Activated CD4-positive, CD25-positive, alpha-beta regulatory T cell (primary cell): ENCODE results near the gene GSG1L2.

ENCODE experiments used
- DNase-seq, 4 experiments: peaks; one replicate each; lab custom pipeline; 2025; lab: John Stamatoyannopoulos, UW

Gene GSG1L2

DNA sequence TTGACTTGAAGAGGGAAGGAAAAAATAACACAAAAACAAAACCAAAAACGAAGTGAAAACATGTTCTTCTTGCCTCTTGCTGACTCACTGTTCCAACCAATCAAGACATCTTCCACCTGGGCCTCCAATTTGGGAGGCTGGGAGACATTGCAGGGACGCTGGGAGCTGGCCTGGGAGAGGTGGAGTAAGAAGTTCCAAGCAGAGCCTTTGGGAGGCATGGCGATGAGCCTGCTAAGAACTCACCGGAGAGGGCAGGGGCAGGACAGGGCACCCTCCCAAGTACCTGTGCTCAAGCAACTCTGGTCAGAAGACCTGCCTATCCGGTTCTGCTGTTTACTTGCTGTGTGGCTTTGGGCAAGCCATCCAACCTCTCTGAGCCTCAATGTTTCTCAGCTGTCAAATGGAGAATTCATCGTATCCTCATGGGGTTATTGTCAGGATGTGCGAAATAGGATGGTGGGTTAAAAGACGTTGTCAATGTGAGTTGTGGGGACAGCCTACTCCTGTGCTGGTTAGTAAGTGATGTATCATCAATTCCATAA is 3.0 kb upstream of the GSG1L2 start:
- DNase-seq, result no peak

GRCh38 chr17:9824094-9824493 is 2.2 kb upstream of the GSG1L2 start:
- no peak for DNase-seq

DNA sequence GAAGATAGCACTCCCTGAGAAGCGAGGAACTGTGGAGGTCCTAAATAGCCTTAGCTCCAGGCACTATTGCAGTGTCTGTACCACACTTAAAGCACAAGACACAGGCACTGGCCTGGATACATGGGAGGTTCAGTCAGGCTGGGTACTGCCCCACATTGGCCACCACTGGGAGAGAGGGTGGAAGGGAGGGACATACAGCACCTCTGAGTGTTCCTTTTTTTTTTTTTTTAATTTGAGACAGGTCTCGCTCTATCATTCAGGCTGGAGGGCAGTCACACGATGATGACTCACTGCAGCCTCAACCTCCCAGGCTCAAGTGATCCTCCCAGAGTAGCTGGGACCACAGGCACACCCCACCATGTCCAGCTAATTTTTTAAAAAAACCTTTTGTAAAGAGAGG is 1.4 kb downstream of the GSG1L2 start:
- DNase-seq, result no peak

DNA sequence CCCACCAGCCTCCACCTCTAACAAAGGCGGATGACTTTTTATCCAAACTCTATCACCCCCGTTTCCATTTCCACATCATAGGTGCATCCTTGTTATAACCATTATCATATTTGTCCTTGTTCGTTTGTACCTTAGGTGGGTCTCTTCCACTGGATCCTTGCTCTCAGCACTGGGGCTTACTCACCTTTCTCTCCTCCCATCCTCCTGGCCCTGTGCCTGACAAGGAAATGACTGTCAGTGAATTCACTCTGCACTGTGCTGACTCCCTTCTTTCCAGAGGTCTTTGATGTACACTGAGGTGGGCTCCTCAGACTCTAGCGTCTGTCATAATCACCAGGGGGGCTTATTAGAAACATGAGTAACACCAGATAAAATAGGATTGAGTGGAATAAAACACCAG is 3.1 kb downstream of the GSG1L2 start:
- no peak for DNase-seq

GRCh38 chr17:9817086-9817485 is 4.8 kb downstream of the GSG1L2 start:
- no peak for DNase-seq

DNA sequence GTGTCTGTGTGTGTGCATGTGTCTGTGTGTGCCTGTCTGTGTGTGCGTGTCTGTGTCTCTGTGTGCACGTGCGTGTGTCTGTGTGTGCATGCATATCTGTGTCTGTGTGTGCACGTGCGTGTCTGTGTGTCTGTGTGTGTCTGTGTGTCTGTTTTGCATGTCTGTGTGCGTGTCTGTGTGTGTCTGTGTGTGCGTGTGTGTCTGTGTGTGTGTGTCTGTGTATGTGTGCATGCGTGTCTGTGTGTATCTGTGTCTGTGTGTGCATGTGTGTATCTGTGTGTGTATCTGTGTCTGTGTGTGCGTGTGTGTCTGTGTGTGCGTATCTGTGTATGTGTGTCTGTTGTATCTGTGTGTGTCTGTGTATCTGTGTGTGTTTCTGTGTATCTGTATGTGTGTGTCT is 5.4 kb downstream of the GSG1L2 start:
- DNase-seq, result no peak

DNA sequence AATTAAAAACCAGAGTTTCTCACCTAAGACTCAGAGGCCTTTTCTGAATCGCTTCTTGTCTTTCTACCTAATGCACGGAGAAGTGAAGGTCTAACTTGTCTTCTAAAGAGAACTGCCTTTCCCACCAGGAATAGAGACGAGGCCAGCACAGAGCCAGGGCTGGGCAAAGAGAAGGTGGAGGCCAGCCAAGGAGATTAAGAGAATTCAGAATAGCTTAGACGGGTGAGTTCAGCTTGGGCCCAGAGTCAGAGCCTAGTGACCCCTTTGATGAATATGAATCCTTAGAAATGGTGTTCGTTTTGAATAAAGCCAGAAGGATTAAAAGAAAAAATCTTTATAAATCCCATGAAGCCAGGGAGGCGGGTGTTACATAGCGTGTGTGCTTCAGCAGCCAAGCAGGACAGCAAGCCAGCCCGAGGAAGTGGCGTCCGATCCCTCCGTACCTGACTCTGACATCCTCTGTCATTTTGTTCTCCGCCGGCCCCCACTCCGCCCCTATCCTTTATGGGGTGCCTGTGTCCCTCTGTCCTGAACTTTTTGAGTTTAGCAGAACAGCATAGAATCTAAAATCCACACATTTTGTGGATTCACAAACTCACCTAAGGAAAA is 7.4 kb downstream of the GSG1L2 start:
- DNase-seq, result no peak

DNA sequence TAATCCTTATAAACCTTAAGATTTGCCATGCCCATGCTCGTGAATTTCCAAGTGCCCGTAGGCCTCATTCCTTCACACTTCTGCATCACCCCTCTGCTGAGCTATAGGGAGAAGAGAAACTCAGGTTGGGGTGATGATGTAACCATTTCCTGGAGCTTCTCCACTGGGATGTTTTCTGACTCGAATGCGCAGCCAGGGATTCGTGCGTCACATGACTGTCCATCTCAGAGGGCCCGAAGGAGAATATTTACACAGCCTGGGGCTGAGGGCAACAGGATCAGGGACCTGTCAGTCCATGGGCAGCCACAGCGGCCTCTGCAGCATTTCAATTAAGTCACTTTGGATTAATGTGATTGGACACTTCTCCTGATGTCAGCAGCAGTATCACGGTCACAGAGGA is 8.7 kb downstream of the GSG1L2 start:
- no peak for DNase-seq

DNA sequence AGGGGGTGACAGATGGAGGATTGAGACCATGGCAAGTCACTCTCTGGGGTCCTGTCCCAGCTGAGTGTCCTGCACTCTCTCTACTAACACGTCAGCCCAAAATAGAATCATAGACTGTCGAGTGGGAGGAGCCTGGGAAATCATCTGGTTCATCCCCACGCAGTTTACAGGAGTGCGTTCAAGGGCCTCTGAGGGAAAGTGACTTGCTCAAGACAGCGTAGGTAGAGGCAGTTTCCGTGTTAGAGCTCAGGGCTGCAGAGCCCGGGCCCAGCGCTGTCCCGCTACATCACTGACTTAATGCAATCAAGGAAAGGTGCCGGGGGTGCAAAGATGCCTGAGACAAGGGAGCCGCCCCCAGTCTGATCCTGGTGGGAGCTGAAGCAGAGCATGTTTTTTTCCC is 10.3 kb downstream of the GSG1L2 start:
- no peak for DNase-seq

DNA sequence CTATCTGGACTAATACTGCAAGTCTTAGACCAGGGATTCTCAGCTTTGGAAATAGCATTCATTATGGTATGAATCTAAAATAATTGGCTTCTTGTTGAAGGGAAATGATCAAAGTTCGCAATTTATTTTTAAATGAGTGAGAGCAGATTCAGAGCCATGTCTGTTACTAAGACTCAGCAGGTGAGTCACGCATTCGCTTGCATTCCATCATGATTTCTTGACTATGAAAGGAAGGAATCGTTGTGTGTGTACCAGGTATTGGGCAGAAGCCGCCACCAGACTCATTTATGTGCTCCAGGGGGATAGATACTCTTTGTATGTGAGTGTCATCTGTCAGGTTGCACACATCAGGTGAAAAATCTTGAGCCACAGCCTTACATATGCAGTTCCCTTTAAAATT is 10.8 kb downstream of the GSG1L2 start:
- DNase-seq, result no peak

GRCh38 chr17:9810100-9810949 is 11.6 kb downstream of the GSG1L2 start:
- DNase-seq, result no peak

DNA sequence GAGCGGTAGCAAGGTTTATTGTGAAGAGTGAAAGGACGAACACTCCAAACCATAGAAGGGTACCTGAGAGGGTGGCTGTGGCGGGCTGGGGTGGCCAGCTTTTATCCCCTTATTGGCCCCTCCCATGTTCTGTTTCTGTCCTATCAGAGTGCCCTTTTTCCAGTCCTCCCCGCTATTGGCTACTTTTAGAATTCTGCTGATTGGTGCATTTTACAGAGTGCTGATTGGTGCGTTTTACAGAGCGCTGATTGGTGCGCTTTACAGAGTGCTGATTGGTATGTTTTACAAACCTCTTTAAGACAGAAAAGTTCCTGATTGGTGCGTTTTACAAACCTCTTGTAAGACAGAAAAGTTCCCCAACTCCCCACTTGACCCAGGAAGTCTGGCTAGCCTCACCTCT is 12.5 kb downstream of the GSG1L2 start:
- no peak for DNase-seq

DNA sequence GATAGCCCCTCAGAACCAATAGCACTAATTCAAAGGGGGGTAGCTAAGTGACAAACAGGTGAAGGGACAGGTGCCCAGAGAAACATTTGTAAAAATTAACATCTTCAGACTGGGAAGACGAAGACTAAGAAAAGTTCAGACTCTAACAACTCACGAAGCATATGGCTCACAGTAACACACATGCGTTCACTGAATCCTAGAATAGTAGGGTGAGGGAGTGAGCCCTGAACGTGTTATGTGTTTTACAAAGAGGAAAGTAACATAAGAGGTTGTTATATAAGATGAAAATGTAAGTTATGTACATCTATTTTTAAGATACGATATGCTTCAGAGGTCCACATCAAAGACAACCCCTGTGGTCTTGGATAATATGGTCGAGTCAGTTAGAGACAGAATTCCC is 15.2 kb downstream of the GSG1L2 start:
- no peak for DNase-seq

- DNase-seq, result no peak
These were observed 16.1 kb downstream of the GSG1L2 start for GRCh38 chr17:9805769-9806168.

GRCh38 chr17:9802697-9803096 is 19.2 kb downstream of the GSG1L2 start:
- DNase-seq, result no peak

DNA sequence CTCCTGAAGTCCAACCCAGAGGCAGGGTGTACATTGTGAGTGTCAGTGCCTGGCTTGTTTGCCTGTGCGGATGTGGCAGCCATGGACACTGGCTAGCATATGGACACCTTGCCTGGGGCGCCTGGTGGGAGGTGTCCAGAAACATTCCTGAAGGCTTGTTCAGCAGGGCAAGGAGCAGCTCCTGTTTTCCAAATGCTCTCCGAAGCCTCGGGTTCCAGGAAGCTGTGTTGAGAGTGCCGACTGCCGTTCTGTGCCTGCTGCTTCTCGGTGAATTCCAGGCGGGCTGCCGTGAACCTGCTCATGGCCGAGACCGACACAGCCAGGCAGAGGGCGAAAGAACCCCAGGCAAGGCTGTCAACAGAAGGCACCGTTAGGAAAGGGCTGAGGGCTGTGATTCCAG is 19.6 kb downstream of the GSG1L2 start:
- DNase-seq, result no peak

DNA sequence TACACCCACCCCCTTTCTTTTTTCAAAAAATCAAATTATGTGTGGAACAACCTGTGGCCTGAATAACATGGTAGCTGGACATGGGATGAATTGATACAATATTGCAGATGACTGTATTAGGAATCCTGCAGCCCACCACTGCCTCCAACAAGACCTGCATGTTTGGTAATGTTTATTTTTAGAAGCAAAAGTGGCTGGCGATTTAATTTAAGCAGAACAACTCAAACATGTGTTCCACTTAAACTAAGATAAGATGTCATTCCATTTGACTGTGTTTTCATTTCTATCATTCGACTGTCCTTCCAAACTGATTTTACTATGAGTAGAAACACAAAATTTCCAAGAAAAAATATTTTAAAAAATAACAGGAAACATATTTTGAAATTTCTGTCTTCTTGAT is 20.4 kb downstream of the GSG1L2 start:
- DNase-seq, result no peak

DNA sequence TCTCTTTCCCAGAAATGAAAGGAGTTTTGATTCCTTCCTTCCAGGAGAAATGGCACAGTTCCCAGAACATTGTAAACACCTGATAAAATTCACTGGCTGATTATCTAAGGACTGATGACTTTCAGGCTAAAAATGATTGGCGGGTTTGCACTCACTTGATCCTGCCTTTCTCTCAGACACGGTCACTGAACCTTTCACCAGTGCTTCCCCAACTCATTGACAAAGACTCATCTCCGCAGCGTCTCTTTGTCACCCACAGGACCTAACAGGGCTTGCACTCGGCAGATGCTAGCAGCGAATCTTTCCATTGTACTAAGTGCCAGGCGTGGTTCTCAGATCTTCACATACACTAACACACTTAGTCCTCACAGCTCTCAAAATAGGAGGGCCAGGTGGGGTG is 23.2 kb downstream of the GSG1L2 start:
- DNase-seq, result no peak

GRCh38 chr17:9798008-9798407 is 23.9 kb downstream of the GSG1L2 start:
- no peak for DNase-seq

- DNase-seq, result no peak
These were observed 29.6 kb downstream of the GSG1L2 start for GRCh38 chr17:9792181-9792840.

- DNase-seq, result no peak
These were observed 30.7 kb downstream of the GSG1L2 start, which contains the start of gene DHRS7C for GRCh38 chr17:9790889-9791876. Gene DHRS7C, minus strand, starts transcription at chr17:9791592. Its CDS starts 308 bp downstream, at chr17:9791284.

DNA sequence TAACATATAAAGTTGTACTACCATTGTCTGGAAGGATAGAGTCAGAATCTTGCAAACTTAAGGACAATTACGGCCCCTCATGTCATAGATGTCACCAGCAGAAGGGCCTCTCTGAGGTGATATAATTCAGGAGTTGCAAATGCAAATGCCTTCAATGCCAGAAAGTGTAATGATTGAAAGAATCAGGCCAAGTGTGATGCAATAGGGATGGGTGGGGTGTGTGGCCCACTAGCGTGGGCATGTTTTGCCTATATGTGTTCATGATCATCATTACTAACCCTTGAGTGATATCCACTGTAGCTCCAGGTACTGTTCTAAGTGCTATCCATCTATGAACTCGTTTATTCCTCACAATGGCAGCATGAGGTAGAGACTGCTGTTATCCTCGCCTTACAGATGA is 31.6 kb downstream of the GSG1L2 start:
- DNase-seq, result no peak
